GM12872 (cell line): Measurements from ENCODE around the gene AHNAK2.

Experiments used
- CTCF ChIP-seq: IDR thresholded peaks from 3 replicates; pipeline ENCODE4 v1.5.1; 2011; ENCODE audit warnings: low read depth, mild to moderate bottlenecking, low read length, moderate library complexity; ENCODE audit not compliant: insufficient read depth

AHNAK2 gene

GRCh38 chr14:104925855-104926609 lies 52.1 kb downstream of the AHNAK2 start:
- no peak for TF ChIP-seq CTCF

GRCh38 chr14:104925214-104925854 lies 52.8 kb downstream of the AHNAK2 start:
- no peak for TF ChIP-seq CTCF

GRCh38 chr14:104924421-104925213 lies 53.6 kb downstream of the AHNAK2 start, which contains the start of gene PLD4:
TSS of gene PLD4 (plus strand) at chr14:104924879. CDS start at chr14:104927141, 2,262 bp downstream.
- no peak for TF ChIP-seq CTCF

DNA sequence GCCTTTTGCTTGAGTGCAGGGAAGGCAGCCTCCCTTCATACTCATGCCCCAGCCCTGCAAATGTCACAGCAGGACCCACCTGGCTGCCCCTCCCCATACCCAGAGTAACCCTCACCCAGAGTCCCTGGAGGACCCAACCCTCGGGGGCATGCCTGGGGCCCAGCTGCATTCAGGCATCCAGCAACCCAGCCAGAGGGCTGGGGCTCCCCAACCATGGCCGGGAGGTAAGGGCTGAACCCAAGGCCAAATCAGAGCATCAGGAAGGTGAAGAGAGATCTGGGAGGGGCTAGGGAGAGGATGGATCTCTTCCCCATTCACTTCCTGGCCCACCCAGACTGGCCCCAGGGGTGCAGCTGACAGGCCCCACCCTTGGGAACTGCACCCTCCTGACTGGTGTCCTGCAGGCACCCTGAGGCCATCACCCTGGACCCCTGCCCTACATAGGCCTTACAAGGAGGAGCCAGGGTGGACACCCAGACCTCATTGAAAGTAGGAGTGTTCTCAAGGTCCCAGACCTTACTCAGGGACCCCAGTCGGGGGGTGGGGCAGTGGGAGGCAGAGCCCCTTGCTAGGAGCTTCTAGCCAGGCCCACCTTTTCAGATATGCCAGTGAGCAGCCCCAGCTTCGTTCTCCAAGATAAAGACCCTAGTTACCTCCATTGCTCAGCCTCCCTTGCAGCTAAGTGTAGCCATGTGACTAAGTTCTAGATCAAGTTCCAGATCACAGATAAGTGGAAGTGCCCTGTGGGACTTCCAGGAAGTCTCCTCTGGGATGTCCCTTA lies 54.3 kb downstream of the AHNAK2 start:
- no peak for TF ChIP-seq CTCF

DNA sequence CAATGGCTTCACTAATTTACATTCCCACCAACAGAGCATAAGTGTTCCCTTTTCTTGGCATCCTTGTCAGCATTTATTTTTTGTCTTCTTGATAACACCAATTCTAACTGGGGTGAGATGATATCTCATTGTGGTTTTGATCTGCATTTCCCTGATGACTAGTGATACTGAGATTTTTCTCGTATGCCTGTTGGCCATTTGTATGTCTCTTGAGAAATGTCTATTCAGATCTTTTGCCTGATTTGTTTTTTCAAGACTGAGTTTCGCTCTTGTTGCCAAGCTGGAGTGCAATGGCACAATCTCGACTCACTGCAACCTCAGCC lies 58.2 kb downstream of the AHNAK2 start:
- no peak for TF ChIP-seq CTCF

- no peak for TF ChIP-seq CTCF
Observed at GRCh38 chr14:104917993-104918392, 60.2 kb downstream of the AHNAK2 start.

GRCh38 chr14:104917116-104917515 lies 61.1 kb downstream of the AHNAK2 start:
- no peak for TF ChIP-seq CTCF
